ENCODE data around the gene SLC6A13.

SLC6A13 gene

DNA sequence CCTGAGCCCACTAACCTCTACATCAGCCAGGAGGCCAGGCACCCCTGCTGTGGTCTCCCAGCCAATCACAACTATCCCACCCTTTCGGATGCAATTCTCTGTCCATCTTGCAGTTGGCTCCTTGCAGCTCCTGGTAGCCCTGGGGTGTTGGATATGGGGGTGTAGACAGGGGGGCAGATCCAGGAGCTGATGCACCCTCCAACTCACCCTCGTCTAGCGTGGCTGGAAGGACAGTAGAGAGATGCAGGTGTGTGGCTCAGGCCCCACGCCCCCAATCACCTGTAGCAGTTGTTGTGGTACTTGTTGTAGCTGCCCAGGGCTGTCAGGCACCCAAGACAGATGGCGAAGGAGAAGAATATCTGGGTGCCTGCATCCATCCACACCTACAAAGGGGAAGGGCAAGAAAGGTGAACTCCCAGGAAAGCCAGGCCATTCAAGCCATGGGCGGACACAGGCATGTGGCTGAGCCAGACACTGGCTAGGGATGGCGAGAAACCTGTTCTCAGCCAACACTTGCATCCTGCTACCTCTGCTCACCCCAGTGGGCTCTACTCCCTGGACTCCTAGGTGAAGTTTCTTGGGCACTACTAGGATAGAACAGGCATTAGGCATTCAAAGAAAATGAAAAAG, 35.2 kb downstream of the SLC6A13 start:
- Histone ChIP-seq H4K20me1 (ENCODE audit: insufficient read depth) (no peaks in the 10 kb centered on the region), H3K4me3 (IDR thresholded peaks at IDR 0.05; ENCODE audit: insufficient read depth, low read depth, low read length) (no peak overlapping the region), H3K79me2 (ENCODE audit: insufficient read depth, low read depth) (no peaks in the 10 kb centered on the region), H3K36me3 (ENCODE audit: insufficient read depth) (no peaks in the 10 kb centered on the region), H3K27ac (no peak overlapping the region), H3K4me1 (ENCODE audit: low read depth, poor library complexity, severe bottlenecking) (no peaks in the 10 kb centered on the region), H2AFZ (ENCODE audit: low read depth) (no peak overlapping the region), H3K9ac (no peak overlapping the region), H3K27me3 (ENCODE audit: insufficient read depth, low read depth) (peaks cover 9% of the 10 kb centered on the region; the same call in 1 of the 2 replicates), H3K4me2 (no peak overlapping the region)
- TF ChIP-seq, protein P1, sequence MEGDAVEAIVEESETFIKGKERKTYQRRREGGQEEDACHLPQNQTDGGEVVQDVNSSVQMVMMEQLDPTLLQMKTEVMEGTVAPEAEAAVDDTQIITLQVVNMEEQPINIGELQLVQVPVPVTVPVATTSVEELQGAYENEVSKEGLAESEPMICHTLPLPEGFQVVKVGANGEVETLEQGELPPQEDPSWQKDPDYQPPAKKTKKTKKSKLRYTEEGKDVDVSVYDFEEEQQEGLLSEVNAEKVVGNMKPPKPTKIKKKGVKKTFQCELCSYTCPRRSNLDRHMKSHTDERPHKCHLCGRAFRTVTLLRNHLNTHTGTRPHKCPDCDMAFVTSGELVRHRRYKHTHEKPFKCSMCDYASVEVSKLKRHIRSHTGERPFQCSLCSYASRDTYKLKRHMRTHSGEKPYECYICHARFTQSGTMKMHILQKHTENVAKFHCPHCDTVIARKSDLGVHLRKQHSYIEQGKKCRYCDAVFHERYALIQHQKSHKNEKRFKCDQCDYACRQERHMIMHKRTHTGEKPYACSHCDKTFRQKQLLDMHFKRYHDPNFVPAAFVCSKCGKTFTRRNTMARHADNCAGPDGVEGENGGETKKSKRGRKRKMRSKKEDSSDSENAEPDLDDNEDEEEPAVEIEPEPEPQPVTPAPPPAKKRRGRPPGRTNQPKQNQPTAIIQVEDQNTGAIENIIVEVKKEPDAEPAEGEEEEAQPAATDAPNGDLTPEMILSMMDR (conservative IDR thresholded peaks at IDR 0.05; ENCODE audit: low read depth, low read length) = no peak

DNA sequence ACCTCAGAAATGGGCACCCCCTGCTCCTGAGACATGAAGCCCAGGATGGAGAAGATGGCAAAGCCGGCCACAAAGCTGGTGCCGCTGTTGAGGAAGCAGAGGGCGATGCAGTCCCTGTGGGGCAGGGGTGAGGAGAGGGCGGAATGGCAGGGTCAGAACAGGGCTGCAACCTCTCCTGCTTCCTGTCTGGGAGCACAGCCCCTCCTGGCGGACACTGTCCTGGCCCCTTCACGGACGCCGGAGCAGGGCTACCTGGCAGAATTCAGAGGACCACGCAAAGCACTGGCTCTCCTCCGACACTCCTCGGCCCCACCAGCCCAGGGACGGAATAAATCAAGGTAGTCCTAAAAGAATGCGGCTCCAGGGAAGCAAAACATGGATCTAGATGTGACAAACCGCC, 36.2 kb downstream of the SLC6A13 start:
- H3K79me2 ChIP-seq (ENCODE audit: insufficient read depth, low read depth) = no peaks in the 10 kb centered on the region
- no peak overlapping the region for H3K9ac ChIP-seq
- no peaks in the 10 kb centered on the region for H3K4me1 ChIP-seq (ENCODE audit: low read depth, poor library complexity, severe bottlenecking)
- H3K4me3 ChIP-seq (IDR thresholded peaks at IDR 0.05; ENCODE audit: insufficient read depth, low read depth, low read length) = no peak overlapping the region
- H4K20me1 ChIP-seq (ENCODE audit: insufficient read depth) = no peaks in the 10 kb centered on the region
- H3K27me3 ChIP-seq (ENCODE audit: insufficient read depth, low read depth) = peaks cover 14% of the 10 kb centered on the region; the same call in 1 of the 2 replicates
- TF ChIP-seq, protein P1 (conservative IDR thresholded peaks at IDR 0.05; ENCODE audit: low read depth, low read length) = no peak
- H3K4me2 ChIP-seq = no peak overlapping the region
- H2AFZ ChIP-seq (ENCODE audit: low read depth) = no peak overlapping the region
- H3K27ac ChIP-seq = no peak overlapping the region
- H3K36me3 ChIP-seq (ENCODE audit: insufficient read depth) = no peaks in the 10 kb centered on the region

DNA sequence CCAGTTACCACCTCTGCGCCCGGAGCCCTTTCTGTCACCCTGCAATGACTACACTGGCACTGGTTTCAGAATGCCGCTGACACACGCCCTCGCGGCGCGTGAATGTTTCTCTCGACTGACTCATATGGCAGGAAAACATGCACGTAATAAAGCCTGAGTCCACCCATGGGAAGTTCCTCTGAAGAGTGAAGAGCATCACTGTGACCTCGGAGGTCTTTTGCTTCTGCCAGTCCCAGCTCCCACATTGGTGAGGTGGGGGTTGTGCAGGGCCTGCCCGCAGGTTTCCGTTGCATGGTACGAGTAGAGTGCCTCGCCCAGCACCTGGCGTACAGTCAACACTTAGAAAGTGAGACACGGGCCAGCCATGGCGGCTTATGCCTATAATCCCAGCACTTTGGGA, 37.6 kb downstream of the SLC6A13 start:
- H3K4me3 ChIP-seq (IDR thresholded peaks at IDR 0.05; ENCODE audit: insufficient read depth, low read depth, low read length) = no peak overlapping the region
- H3K4me1 ChIP-seq (ENCODE audit: low read depth, poor library complexity, severe bottlenecking) = no peaks in the 10 kb centered on the region
- no peaks in the 10 kb centered on the region for H3K79me2 ChIP-seq (ENCODE audit: insufficient read depth, low read depth)
- no peaks in the 10 kb centered on the region for H3K36me3 ChIP-seq (ENCODE audit: insufficient read depth)
- no peak overlapping the region for H3K9ac ChIP-seq
- H3K27me3 ChIP-seq (ENCODE audit: insufficient read depth, low read depth) = peaks cover 10% of the 10 kb centered on the region; the same call in 1 of the 2 replicates
- H4K20me1 ChIP-seq (ENCODE audit: insufficient read depth) = no peaks in the 10 kb centered on the region
- TF ChIP-seq, protein P1 (conservative IDR thresholded peaks at IDR 0.05; ENCODE audit: low read depth, low read length) = no peak
- H3K4me2 ChIP-seq = no peak overlapping the region
- H2AFZ ChIP-seq (ENCODE audit: low read depth) = no peak overlapping the region
- no peak overlapping the region for H3K27ac ChIP-seq

DNA sequence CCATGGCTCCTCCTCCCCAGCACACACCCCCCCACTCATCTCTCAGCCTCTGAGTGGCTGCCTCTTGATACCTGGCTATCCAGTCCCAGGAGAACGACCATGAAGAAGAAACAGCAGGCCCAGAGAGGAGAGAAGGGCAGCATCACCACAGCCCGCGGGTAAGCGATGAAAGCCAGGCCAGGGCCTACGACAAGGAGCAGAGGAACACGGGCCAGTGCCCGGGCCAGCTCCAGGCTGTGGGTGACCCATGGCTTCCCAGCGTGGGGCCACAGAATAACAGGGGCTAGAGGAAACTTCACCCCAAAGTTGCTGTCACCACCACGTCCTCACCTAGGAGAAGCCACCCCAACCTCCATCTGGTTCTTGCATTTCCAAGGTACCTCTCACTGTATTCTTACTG, 38.3 kb downstream of the SLC6A13 start:
- TF ChIP-seq, protein P1 (conservative IDR thresholded peaks at IDR 0.05; ENCODE audit: low read depth, low read length) = no peak
- Histone ChIP-seq H3K36me3 (ENCODE audit: insufficient read depth) (no peaks in the 10 kb centered on the region), H3K27me3 (ENCODE audit: insufficient read depth, low read depth) (peaks cover 10% of the 10 kb centered on the region; the same call in 1 of the 2 replicates)

More for the DNA sequence above, 38.3 kb downstream of the SLC6A13 start:
- H3K4me3 ChIP-seq (IDR thresholded peaks at IDR 0.05; ENCODE audit: insufficient read depth, low read depth, low read length) = no peak overlapping the region
- no peak overlapping the region for H3K9ac ChIP-seq
- no peaks in the 10 kb centered on the region for H3K4me1 ChIP-seq (ENCODE audit: low read depth, poor library complexity, severe bottlenecking)
- H4K20me1 ChIP-seq (ENCODE audit: insufficient read depth) = no peaks in the 10 kb centered on the region
- H2AFZ ChIP-seq (ENCODE audit: low read depth) = no peak overlapping the region
- no peaks in the 10 kb centered on the region for H3K79me2 ChIP-seq (ENCODE audit: insufficient read depth, low read depth)
- H3K27ac ChIP-seq = no peak overlapping the region
- H3K4me2 ChIP-seq = no peak overlapping the region
